Natural killer cell treated with Interleukin-12 subunit alpha and Interleukin-12 subunit beta and Interleukin-15 and Interleukin-18, amount 100 ng/mL, for 72 hours (primary cell): Measurements from ENCODE around the gene ASB3. TPM values are rescaled to one million over a fixed set of nuclear protein-coding genes. Genes with fewer than 3 reads are reported as not detected.

Experiments
- ATAC-seq, 2 donors: fragments of 150-1000 bp; cut with Tn5 transposase in 1 of 2; sonication (Bioruptor Pico), chemical (Tn5 transposase) in 1 of 2; 2 replicates each; pipeline ENCODE4 v1.10.0; 2021
- DNase-seq: peaks from one replicate; pipeline ENCODE4 v3.0.0; 2022; ENCODE audit warnings: low spot score
- H3K27ac Mint-ChIP-seq, 2 donors: 1 replicate in 1 of 2; 2 replicates in 1 of 2; pipeline ENCODE4 v1.8.0; 2022; ENCODE audit warnings: mixed read lengths in 2 of 2, mild to moderate bottlenecking in 1 of 2, moderate library complexity in 1 of 2
- H3K27me3 Mint-ChIP-seq, 2 donors: 1 replicate in 1 of 2; 2 replicates in 1 of 2; pipeline ENCODE4 v1.8.0; 2022; ENCODE audit warnings: mixed read lengths in 2 of 2
- H3K36me3 Mint-ChIP-seq: one replicate; pipeline ENCODE4 v1.8.0; 2022; ENCODE audit warnings: mixed read lengths
- H3K4me1 Mint-ChIP-seq, 2 donors: 1 replicate in 1 of 2; 2 replicates in 1 of 2; pipeline ENCODE4 v1.8.0; 2022; ENCODE audit warnings: low read depth in 2 of 2, mixed read lengths in 2 of 2, mild to moderate bottlenecking in 1 of 2
- H3K4me3 Mint-ChIP-seq: one replicate; pipeline ENCODE4 v1.8.0; 2022; ENCODE audit warnings: mixed read lengths
- H3K9me3 Mint-ChIP-seq: 2 replicates; pipeline ENCODE4 v1.8.0; 2022; ENCODE audit warnings: mixed read lengths
- total RNA-seq, 2 donors: library from RNA; stranded (reverse); gene quantifications; one replicate each; pipeline ENCODE4 v1.2.3, GENCODE V29; 2022

Gene ASB3
- total RNA-seq, 2 donors from 2014 or later = 18.9 to 29.1 TPM

DNA sequence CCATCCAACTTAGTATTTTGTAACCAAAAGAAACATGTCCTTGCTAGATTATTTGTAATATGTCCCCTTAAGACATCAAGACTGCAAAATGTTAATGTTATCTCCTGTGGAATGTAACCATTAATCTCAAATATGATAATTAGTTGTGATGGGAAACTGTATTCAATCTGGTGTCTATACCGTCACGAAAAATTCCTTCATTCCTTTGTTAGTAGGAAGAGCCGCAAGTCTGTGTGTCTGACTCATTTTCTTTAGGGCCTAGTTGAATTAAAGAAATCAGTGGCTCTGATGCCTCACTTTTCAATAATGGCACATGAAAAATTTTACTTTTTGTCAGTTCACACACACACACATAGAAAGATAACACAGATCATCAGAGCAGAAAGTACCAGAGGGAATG is 146.3 kb downstream of the ASB3 start:
- no peaks in the 10 kb centered on the region for H3K4me1 Mint-ChIP-seq
- ATAC-seq (no peak), DNase-seq (no peak)
- H3K27me3 Mint-ChIP-seq = peaks cover 0 to 8% of the 10 kb centered on the region in 2 donors
- H3K9me3 Mint-ChIP-seq = peaks cover 3% of the 10 kb centered on the region
- no peak overlapping the region for H3K27ac Mint-ChIP-seq
- no peak overlapping the region for H3K4me3 Mint-ChIP-seq
- H3K36me3 Mint-ChIP-seq = no peaks in the 10 kb centered on the region

- ATAC-seq = no peak
Observed at GRCh38 chr2:53636596-53636995, 150.2 kb downstream of the ASB3 start.

DNA sequence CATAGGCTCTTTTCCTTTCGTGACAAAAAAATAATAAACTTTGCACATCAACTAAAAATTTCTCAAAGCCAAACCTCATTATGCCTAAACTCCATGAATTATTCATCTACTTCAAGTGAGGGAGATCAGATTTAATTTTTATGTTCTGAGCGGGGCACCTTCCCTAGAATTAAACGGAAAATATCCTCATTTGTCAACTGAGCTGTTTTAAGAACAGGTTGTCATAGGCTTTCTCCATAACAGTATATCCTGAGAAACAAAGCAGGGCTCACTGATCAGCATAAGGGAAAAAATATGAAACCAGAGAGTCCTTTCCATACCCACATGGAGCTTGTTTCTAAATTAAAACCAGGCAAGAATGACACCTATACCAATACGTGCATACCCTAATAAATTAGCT is 150.6 kb downstream of the ASB3 start:
- peaks cover 0 to 8% of the 10 kb centered on the region in 2 donors for H3K27me3 Mint-ChIP-seq
- no peak for DNase-seq
- H3K27ac Mint-ChIP-seq = no peak overlapping the region
- peaks cover 3% of the 10 kb centered on the region for H3K9me3 Mint-ChIP-seq
- no peak for ATAC-seq
- no peaks in the 10 kb centered on the region for H3K4me1 Mint-ChIP-seq
- no peaks in the 10 kb centered on the region for H3K36me3 Mint-ChIP-seq
- H3K4me3 Mint-ChIP-seq = no peak overlapping the region

More at GRCh38 chr2:53636596-53636995, 150.2 kb downstream of the ASB3 start:
- peaks cover 3% of the 10 kb centered on the region for H3K9me3 Mint-ChIP-seq
- no peaks in the 10 kb centered on the region for H3K36me3 Mint-ChIP-seq
- DNase-seq = no peak
- H3K4me1 Mint-ChIP-seq = no peaks in the 10 kb centered on the region
- H3K27ac Mint-ChIP-seq = no peak overlapping the region
- H3K27me3 Mint-ChIP-seq = peaks cover 0 to 8% of the 10 kb centered on the region in 2 donors
- no peak overlapping the region for H3K4me3 Mint-ChIP-seq

DNA sequence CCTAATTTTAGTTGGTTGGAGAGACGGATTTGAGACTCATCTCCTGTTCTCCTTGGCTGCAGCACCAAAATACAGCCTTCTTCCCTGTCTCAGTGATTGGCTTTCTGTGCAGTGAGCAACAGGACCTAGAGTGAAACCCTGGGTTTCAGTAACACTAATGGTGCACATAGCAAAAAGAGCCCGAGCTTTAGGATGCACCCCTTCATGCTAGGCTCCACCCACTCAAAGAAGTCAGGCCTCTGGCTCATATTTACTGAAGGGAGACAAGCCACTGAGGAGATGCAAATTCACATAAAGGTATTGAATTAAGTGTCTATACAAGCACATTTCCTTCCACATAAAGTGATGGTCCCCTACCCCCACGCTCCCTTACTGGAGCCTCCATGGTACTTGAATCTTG is 151.1 kb downstream of the ASB3 start:
- Mint-ChIP-seq H3K36me3 (no peaks in the 10 kb centered on the region), H3K4me3 (no peak overlapping the region)

GRCh38 chr2:53633441-53633840 is 153.3 kb downstream of the ASB3 start:
- H3K27ac Mint-ChIP-seq = no peak overlapping the region
- peaks cover 0 to 5% of the 10 kb centered on the region in 2 donors for H3K27me3 Mint-ChIP-seq
- H3K4me3 Mint-ChIP-seq = no peak overlapping the region
- H3K36me3 Mint-ChIP-seq = no peaks in the 10 kb centered on the region
- no peaks in the 10 kb centered on the region for H3K4me1 Mint-ChIP-seq
- ATAC-seq (no peak), DNase-seq (no peak)
- H3K9me3 Mint-ChIP-seq = no peaks in the 10 kb centered on the region

More for the DNA sequence above, 151.1 kb downstream of the ASB3 start:
- no peak for ATAC-seq
- H3K9me3 Mint-ChIP-seq = peaks cover 3% of the 10 kb centered on the region
- H3K4me1 Mint-ChIP-seq = no peaks in the 10 kb centered on the region
- H3K27ac Mint-ChIP-seq = no peak overlapping the region
- DNase-seq = no peak
- peaks cover 0 to 8% of the 10 kb centered on the region in 2 donors for H3K27me3 Mint-ChIP-seq

GRCh38 chr2:53632714-53633113 is 154.0 kb downstream of the ASB3 start:
- no peak for DNase-seq
- ATAC-seq = no peak
- H3K27me3 Mint-ChIP-seq = peaks cover 0 to 5% of the 10 kb centered on the region in 2 donors
- H3K4me3 Mint-ChIP-seq = no peak overlapping the region
- no peak overlapping the region for H3K27ac Mint-ChIP-seq
- no peaks in the 10 kb centered on the region for H3K9me3 Mint-ChIP-seq
- no peaks in the 10 kb centered on the region for H3K4me1 Mint-ChIP-seq
- no peaks in the 10 kb centered on the region for H3K36me3 Mint-ChIP-seq

DNA sequence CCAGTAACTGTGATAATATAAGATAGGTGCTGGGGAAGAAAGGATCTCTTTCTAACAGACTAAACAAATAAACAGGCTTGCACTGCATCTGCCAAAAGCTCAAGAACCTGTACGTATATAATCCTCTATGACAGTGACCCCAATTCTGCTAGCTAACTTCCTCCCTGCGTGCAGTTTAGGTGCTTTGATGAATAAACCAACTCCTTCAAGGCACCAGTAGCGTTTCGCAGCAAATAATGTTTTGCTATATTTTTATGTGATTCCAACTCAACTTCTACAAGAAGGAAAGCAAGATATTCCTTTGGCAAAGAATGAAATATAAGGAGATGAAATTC is 154.7 kb downstream of the ASB3 start:
- Mint-ChIP-seq H3K4me1 (no peaks in the 10 kb centered on the region), H3K4me3 (no peak overlapping the region), H3K36me3 (no peaks in the 10 kb centered on the region), H3K27ac (no peak overlapping the region), H3K9me3 (no peaks in the 10 kb centered on the region), H3K27me3 (no peaks in the 10 kb centered on the region)
- DNase-seq = no peak
- no peak for ATAC-seq

GRCh38 chr2:53631313-53632125 is 155.2 kb downstream of the ASB3 start:
- no peak for ATAC-seq
- no peaks in the 10 kb centered on the region for H3K9me3 Mint-ChIP-seq
- no peak overlapping the region for H3K4me3 Mint-ChIP-seq
- no peaks in the 10 kb centered on the region for H3K36me3 Mint-ChIP-seq
- H3K4me1 Mint-ChIP-seq = no peaks in the 10 kb centered on the region
- H3K27me3 Mint-ChIP-seq = no peaks in the 10 kb centered on the region
- no peak overlapping the region for H3K27ac Mint-ChIP-seq
- DNase-seq = no peak

DNA sequence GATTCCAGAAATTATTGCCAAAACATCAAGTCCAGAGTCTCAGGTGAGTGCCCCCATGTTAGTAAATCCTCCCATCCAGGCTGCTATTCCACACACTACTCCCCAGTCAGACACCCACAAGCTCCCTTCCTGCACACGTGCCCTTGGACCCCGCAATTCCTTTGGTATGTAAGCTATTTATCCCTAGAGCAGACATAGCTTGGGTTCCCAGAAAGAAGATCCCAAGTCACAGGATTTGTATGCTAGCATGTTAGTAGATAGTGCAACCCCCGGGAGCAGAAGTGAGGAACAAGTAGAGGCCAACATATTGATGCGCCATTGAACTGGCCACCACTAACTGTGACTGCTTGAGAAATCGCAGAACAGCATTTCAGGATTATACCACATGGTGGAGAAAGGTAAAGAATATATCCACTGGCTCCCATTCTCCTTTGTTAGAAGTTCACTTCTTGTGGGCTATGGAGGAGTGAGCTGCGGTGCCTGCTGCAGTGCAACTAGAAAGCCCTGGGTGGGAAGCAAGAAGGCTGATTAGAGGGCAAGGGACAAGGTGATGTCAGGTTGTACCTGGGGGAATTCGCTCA is 156.6 kb downstream of the ASB3 start:
- H3K4me3 Mint-ChIP-seq = no peak overlapping the region
- H3K27me3 Mint-ChIP-seq = no peaks in the 10 kb centered on the region
- DNase-seq (no peak), ATAC-seq (no peak)
- H3K4me1 Mint-ChIP-seq = no peaks in the 10 kb centered on the region
- H3K9me3 Mint-ChIP-seq = no peaks in the 10 kb centered on the region
- H3K36me3 Mint-ChIP-seq = no peaks in the 10 kb centered on the region
- no peak overlapping the region for H3K27ac Mint-ChIP-seq

- Mint-ChIP-seq H3K9me3 (no peaks in the 10 kb centered on the region), H3K27ac (no peak overlapping the region), H3K4me3 (no peak overlapping the region), H3K27me3 (no peaks in the 10 kb centered on the region), H3K36me3 (no peaks in the 10 kb centered on the region), H3K4me1 (no peaks in the 10 kb centered on the region)
- ATAC-seq (no peak), DNase-seq (no peak)
Observed at GRCh38 chr2:53629501-53629900, 157.3 kb downstream of the ASB3 start.

DNA sequence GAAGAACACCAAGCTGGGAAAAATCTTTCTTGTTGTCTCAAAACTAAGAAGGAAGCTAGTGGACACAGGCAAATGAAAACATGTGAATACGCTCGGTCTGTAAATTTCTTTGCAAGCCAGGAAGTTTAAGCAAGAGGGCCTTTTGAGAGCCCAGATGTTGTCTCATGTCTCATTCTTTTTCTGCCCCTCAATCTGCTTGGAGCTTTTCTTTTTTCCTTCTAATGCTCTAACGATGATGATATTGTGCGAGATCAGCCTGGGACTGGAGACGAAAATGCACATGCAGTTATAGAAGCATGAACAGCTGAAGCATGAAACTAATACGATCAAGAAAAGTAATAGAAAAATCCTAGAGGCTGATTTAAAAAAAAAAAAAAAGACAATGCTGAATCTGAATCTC is 157.8 kb downstream of the ASB3 start:
- no peak overlapping the region for H3K4me3 Mint-ChIP-seq
- DNase-seq (no peak), ATAC-seq (no peak)
- no peaks in the 10 kb centered on the region for H3K27me3 Mint-ChIP-seq
- no peak overlapping the region for H3K27ac Mint-ChIP-seq
- H3K4me1 Mint-ChIP-seq = no peaks in the 10 kb centered on the region
- H3K9me3 Mint-ChIP-seq = no peaks in the 10 kb centered on the region
- H3K36me3 Mint-ChIP-seq = no peaks in the 10 kb centered on the region

DNA sequence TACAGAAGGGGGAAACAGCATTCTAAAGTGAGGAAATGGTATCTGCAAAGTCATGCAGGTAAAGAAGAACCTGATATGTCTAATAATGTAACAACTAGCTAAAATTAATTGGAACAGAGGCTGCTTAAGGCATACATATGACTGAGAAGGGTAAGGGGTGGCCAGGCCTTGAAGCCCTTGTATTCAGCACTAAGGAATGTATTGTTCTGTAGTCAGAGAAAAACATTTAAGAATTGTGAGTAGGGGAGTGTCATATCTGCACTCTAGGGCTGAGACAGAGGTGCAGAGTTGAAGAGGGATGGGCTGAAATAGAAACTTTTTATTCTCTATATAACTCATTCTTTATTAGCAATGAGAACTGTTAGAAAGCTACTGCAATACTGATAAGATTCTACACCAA is 164.6 kb downstream of the ASB3 start:
- DNase-seq (no peak), ATAC-seq (no peak)
- Mint-ChIP-seq H3K27ac (no peak overlapping the region), H3K27me3 (no peaks in the 10 kb centered on the region), H3K4me3 (no peak overlapping the region), H3K9me3 (no peaks in the 10 kb centered on the region), H3K36me3 (no peaks in the 10 kb centered on the region), H3K4me1 (no peaks in the 10 kb centered on the region)

GRCh38 chr2:53620981-53621380 is 165.8 kb downstream of the ASB3 start:
- DNase-seq (no peak), ATAC-seq (no peak)
- H3K27ac Mint-ChIP-seq = no peak overlapping the region
- no peaks in the 10 kb centered on the region for H3K4me1 Mint-ChIP-seq
- H3K4me3 Mint-ChIP-seq = no peak overlapping the region
- H3K36me3 Mint-ChIP-seq = no peaks in the 10 kb centered on the region
- H3K9me3 Mint-ChIP-seq = no peaks in the 10 kb centered on the region
- H3K27me3 Mint-ChIP-seq = no peaks in the 10 kb centered on the region
